ENCODE results near the gene DDC.

DDC gene

DNA sequence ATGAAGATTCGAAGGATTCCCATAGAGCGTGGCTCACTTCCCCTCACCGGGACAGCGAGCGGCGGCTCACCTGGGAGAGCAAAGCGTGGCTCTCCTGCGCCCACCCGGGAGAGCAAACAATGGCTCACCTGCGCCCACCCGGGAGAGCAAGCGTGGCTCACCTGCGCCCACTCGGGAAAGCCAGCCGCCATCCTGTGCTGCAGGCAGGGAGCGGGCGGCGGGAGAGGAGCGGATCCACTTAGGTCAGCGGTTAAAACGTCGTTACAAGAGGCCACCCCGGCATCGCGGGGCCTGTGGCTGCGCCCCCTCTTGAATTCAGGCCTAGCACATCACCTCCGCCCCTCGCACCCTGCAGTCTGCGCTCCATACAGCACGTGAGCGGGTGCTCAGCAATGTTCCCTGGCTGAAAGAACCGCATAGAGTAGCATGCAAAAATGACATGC lies 114.6 kb downstream of the DDC start:
- DNase-seq = no peak

DNA sequence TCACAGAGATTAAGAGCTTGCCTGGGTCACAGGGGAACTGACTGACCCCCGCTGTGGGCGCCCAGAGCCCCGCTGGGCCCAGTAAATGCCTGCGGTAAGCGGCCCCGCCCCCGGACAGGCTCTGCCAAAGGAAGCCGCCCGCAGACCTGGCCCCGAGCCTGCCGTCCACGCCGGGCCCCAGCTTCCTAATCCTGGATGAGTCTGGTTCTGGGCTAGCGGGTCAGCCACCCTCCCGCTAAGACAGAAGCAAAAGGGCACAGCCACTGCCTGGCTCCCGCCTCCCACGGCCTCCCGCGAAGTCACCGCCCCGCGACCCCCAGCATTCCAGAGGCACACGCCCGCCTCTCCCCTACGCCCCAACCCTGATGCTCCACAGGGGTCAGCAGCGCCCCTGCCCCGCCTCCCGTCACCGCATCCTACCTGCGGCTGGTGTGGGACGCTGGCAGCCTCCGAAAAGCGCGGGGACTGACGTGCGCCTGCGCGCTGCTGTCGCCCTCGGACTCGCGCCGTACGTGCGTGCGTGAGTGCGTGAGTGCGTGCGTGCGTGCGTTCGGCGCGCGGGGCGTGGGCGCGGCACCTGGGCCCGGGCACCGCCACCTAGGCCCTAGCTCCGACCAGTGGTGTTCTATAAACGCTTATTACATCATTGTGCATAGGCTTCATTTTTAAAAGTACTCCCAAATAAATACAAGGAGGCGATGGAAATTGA lies 115.2 kb downstream of the DDC start, which contains the start of gene FIGNL1:
Gene FIGNL1, minus strand, starts transcription at position 470 of the 709 bp plus-strand sequence. CDS start 3,063 bp downstream, outside the sequence.
- peak; percentile 92 for DNase-seq

DNA sequence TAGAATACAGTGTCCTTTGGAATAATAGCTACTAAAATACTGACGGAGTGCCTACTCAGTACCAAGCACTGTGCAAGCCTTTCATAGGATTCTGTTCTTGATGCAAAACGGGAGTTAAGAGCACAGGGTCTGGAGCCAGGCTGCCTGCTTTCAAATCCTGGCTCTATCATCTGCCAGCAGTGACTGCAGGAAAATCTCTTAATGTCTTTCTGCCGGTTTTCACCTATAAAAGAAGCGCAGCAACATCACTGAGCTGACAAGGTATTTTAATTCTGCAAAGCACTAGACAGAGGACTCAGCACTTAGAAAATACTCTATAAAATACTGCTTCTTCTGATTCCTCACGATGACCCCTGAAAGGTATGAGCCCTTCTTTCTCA lies 115.7 kb downstream of the DDC start:
- DNase-seq = no peak

DNA sequence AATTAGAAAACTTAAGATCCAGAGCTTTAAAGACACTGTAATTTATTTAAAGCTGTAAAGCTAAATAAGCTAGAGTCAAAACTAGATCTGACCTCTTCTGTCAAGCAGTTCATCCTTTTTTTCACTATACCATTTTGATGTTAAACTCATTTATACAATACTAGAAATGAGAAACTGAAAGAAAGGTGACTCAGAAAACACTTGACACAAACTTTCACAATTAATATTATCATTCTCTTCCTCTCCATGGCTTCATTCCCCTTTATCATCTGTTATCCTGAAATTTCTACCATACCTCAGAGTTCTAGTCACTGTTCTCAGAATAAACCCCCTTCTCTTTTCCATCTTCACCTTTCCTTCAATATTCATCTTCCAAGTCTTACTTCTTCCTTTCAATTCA lies 116.4 kb downstream of the DDC start:
- DNase-seq = no peak

DNA sequence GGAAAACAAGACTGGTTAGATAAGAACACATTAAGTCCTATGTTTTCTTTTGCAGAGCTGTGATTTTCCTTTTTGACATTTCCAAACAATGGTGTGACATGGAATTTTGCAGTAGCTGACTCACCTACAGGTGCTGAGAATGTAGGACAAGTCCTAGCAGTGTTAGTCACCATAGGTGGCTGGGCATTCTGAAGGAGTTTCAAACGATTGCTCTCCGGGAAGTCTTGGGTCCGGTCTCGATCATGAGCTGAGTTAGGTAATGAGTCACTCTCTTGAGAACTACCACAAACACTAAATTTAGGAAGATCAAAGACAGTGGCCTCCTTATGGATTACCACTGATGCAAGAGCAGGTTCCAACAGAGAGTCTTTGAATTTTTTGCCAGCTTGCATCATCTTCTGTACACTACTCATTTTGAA lies 118.7 kb downstream of the DDC start:
- DNase-seq = no peak

DNA sequence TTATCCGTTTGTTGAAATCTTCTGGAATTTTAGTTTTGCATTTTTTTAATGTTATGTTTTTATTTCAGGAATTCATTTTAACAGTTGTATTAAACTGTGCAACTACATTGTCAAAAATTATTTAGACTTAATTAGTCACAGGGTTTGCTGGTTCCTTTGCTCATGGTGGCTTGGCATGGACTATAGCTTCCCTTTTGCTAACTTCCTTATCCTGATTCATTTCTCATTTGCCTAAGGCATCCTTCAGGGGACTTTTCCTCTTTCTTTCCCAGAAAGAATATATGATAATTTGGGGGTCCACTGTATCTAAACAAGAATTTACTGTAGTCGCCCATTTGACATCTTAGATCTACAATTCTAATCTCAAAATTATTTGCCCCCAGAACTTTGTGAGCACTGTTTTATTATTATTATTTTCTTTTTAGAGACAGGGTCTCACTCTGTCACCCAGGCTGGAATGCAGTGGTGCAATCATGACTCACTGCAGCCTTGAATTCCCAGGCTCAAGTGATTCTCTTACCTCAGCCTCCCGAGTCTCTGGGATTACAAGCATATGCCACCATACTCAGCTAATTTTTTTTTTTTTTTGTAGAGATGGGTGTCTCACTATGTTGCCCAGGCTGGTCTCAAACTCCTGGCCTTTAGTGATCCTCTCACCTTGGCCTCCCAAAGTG lies 128.9 kb downstream of the DDC start:
- no peak for DNase-seq

DNA sequence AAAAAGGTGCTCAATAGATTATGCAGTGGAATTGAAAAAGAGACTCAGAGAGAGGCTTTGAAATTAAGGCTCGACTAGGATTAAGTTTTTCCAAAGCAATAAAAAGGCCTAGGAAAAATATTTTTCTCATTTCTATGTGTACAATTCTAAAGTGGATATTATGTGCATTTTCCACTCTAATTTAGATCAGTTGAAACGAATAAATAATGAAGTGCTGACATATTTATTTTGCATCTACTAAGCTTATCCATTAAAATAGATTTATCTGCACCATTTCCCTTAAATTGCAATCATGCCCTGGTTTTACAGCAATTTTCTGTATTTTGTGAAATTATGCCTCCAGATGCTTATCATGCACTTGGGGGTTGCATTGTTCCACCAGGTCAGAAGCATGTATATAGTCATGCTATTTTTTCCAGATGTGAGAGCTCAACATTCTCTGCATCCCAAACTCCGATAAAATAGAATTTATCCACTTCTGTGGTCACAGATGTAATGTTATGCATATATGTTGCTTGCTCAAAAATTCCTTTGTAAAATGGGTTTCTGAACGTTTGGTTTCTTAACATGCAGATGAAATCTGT lies 133.4 kb downstream of the DDC start:
- DNase-seq = no peak

DNA sequence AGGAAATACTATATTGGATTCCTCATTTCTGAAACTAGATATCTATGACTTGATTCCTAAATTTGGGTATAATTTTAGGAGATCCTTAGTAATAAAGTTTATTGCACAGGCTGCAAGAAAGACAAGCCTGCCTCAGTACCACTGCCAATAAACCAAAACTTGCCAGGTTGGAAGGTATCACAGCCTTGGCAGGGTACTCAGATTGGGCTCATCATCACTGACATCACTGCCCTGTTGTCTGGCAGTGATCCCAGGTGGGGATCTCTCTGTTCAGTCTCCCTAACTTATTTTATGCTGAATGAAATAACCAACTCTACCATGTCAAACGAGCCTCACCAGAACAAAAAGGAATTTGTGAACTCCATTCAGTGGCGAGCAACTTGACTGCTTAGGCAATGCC lies 133.9 kb downstream of the DDC start:
- no peak for DNase-seq

DNA sequence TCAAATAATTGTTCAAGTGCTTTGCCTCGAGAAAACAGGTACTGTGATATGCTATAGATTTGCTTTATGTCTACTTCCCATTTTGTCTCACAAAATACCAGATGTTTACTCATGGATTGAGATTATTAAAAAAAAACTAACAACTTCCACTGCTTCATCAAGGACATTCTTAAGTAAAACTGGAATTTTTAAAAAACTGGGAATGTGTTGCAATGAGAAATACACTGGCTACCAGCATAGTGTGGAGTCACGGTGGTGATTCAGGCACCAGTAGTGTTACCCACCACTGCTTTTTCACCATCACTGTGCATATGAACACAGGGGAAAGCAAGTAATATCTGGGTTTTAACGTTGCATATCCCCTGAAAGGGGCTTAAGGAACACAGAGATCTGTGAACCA lies 136.3 kb downstream of the DDC start:
- DNase-seq = no peak

DNA sequence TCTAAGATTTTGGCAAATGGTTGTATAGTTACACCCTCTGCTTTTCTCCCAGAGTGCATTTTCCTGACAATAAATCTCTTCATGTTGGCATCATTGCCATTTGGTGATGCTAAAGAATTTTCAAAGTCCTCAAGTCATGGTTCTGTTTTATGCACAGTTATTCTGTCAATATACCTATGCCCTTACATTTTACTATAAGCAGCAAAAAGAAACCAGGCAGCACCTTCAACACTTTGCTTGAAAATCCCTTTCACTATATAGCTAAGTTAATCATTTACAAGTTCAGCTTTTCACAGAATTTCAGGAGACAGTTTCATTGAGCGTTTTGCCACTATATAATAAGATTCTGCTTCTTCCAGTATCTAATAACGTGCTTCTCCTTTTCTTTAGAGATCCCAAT lies 137.7 kb downstream of the DDC start:
- no peak for DNase-seq

DNA sequence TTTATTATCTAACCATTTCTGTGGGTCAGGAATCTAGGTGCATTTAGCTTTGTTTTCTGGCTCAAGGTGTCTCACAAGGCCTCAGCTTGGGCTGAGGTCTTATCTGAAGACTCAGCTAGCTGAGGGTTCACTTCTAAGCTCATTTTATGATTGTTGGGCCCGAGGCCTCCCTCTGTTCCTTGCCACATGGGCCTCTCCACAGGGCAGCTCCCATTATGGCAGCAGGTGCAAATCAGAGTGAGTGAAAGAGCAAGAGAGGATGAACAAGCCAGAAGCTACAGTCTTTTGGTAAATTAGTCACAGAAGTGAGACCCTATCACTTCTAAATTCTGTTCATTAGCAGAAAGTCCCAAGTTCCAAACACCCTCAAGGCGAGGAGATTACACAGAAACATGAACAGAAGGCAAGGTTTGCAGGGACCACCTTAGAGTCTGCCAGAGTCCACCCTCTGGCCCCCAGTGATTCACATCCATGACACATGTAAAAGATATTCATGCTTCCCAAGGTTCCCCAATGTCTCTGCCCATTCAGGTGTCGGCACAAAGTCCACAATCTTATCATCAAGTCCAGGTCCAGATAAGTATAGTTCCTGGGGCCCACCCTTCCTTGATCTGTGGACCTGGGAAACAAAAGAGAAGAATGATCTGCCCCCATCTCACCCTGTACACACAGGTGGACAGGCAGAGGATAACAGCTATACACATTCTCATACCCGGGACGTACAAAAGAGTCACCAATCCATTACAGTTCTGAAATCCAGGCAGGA lies 138.7 kb downstream of the DDC start:
- no peak for DNase-seq

DNA sequence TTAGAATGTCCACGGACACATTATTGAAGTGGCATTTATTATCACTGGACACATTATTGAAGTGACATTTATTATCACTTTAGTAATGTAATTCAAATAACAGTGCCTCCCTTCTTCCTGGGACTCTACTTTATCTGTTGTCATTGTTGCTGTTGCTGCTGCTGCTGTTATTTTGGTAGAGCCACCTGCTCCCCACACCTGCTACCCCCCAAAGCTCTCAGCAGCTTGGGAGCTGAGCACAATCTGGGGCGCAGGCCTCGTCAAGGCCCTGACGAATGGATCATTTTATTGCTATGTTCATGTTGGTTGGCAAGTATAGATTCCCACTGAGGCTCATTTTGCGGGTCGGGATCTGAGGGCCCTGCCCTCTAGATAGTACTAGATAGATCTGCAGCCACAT lies 139.9 kb downstream of the DDC start:
- no peak for DNase-seq

DNA sequence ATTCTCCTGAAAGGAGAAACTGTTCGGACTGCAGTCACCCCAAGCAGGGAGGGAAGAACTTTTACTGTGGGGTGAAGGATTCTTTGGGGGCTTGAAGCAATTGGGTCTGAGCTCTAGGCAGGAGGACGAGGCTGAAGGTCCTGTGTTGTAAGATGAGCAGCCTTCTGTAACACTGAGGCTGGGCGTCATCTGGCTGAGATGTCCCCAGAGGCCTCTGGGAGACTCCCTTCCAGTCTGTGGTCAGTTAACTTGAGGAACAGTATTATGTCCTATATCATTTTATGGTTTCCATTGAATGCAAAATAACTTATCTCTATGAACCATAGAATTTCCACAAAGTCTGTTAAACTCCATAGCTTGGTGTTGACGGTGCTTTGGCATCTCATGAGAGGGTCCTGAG lies 141.3 kb downstream of the DDC start:
- no peak for DNase-seq

DNA sequence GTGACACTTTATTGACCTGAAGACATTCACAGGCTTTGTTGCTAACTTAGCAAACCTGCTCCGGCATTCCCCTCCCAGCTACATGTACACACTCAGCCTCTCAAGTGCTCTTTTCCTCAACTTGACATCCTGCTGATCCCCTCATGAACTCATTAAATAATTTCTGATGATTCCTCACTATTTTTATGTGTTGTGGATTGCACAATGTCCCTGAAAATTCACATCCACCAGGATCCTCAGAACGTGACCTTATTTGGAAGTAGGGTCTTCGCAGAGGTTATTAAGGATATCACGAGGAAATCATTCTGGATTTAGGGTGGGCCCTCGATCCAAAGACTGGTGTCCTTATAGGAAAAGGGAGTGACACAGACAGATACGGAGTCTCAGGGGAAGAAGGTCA lies 142.3 kb downstream of the DDC start:
- DNase-seq = no peak

DNA sequence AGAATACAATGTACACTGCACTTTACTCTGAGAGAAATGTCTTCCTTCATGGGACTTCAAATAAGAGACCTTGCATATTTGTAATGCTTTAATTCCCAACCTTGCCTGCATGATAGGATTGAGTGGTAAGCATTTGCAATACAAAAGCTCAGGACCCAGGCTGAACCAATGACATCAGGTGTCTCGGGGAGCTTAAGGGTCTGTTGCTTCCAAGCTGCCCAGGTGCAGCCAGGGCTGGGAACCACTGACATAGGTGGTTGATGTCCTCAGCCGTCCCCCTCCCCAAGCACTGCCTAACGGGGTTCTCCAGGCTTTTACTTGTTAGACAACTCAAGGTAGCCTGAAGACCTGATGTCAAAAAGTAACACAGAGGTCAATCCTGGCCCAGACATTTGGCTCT lies 144.2 kb downstream of the DDC start:
- DNase-seq = no peak

DNA sequence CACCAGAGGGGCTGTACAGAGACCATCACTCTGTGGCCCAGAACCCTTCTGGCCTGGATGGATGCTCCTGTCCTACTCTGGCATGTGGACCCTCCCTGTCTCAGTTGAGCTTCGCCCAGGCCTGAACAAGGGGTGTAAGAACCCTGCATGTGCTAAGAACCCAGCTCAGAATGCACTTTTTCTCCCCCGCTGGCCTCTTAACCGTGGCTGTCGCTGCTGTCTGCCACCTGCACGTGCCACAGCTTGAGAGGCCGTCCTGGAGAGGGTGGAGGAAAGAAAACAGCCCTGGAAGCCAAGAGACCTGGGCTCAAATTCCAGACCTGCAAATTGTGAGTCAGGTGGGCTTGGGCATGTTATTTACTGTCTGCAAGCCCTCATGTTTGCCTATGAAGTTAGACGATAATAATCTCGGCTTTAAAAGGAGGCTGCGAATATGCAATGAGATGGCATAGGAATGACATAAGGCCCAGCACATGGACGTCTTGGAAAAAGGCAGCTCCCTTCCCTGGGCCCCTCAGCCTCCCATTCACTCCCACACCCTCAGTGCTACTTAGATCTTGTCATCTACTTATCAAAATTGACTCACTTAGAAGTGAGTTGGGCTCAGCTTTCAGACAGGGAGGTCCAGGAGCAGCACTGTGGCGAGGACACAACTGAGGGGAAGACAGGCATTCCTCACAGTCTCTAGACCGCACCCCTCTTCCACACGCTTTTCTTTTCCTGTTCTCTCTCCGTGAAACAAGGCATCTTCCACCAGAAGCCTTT lies 146.5 kb downstream of the DDC start:
- no peak for DNase-seq

DNA sequence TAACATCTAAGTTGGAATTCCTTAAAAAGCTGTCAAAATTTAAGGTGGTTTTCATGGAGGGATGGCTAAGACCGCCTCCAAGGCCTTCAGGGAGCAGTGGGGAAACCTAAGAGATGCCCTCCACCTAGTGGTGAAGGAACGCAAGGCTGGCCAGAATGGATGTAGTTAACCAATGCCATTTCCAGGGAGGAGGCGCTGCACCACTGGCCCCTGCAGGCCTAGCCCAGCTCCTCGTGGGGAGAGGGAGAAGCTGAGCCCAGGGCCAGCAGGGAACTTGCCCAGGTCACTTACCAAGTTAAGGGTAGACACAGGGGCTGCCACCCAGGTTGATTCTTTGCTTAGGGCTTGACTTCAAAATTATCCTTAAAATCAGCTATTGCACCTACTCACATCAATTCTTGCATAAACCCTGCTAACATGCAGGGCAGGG lies 147.1 kb downstream of the DDC start:
- peak; percentile 84 for DNase-seq

DNA sequence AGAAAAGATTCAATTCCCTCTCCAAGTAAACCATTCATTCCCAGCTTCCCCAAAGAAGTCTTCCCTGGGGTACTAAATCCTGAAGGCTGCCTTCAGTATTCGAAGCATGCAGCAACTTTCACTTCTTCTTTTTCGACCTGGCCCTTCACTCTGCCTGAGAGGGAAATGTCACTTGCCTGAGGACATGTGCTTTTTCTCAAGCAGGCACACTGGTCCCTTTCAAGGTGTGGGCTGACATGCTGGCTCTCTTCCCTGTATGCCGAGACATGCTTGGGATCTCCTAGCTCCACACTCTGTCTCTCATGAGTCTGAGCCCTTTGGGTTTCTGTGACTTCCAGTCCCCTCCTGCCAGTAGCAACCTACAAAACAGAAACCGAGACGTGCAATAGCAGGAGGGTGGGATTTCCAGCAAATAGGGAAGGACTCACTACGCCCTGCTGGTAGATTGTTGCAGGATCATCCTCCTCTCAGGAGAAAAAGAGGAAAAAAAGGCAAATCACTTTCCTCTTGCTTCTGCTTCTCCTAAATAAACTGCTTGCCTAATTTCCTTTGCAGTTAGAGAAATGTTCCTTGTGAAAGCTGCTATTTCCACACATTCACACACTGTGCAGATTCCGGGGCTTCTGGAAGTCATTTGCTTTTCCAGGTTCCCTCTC lies 148.6 kb downstream of the DDC start:
- DNase-seq = no peak

DNA sequence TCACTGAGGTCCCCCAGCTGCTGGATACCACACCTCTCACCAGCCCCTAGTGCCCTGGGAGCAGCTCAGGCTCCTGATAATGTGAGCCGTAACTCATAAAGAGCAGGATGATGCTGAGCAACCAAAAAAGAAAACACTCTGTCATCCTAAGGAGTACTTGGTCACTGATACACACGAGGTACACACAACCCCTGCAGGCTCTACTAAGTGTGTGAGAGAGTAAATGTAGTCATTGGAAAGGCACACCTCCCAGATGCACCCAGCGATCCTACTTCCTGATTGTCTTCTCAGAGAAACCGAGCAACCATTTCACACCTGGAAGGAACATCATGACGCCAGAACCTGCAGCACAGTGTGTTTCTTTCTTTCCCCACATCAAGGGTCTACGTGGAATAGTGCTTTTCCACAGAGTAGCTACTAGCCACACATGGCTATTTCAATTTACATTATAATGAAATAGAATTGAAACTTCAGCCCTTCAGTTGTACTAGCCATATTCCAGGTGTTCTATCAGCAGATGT lies 149.3 kb downstream of the DDC start:
- no peak for DNase-seq

DNA sequence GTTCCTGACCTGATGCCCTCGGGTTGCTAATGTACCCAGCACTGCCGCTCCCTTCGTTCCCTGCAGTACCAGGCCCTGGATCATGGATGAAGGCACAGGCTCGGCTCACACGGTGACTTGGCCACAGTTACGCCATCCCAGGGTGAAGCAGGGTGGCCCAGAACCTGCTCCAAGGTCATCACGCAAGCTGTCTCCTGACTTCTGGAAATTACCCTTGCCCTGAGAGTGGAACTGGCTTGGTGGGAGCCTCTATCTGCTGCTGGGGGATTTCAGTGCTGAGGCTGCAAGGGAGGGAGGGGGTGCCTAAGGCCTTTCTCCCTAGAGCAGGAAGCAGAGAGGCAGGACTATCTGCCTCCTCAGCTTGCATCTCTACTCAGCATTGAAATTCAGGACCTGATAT lies 151.6 kb downstream of the DDC start:
- DNase-seq = peak; percentile 45

DNA sequence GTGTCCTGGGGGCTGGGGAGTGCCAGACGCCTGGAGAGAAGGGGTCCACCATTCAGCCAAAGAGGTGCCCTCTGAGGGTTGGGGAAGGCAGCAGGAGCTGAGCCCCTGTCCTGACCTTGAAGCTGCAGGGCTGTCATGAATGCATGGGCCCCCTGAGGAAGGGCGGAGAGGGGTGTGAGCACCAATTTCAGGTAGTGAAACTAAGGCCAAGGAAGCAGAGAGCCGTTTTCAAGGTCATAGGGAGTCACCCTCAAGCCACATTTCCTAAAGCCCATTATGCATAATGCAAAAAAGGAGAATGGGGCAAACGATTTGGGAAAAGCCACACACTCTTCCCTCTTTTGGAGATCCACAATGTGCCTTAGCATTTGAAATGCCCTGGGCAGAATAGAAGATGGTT lies 152.2 kb downstream of the DDC start:
- DNase-seq = no peak

DNA sequence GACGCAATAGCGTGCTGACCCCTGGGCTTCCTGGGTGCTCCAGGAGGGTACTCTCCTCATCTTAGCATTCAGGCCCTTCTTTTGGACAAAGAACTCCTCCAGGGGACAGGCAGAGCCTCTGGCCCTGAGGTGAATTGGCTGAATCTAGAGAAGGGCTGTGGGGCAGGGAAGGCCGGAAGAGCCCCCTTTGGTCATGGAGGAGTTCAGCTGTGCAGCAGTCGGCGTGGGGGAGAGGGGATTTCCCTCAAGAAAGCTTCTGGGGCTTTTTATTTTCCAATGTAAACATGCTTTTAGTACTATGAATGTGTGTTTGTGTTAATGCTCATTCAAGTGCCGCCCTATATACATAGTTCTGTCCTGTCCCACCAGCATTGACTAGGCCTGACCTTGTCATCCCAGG lies 153.9 kb downstream of the DDC start:
- DNase-seq = no peak

All from activated CD8-positive, alpha-beta memory T cell treated with anti-CD3 and anti-CD28 coated beads for 24 hours (primary cell).